SK-N-SH (cell line): Measurements from ENCODE around the gene NR2F1-AS1. TPM values are rescaled to one million over a fixed set of nuclear protein-coding genes. Genes with fewer than 3 reads are reported as not detected.

Source experiments
- CTCF ChIA-PET: fragments of 300-600, 350-600 bp; formaldehyde crosslinking; extraction: SDS; loops from one replicate; lab custom pipeline; 2021; lab: Yijun Ruan, JAX
- POLR2A ChIA-PET: fragments of 350-600 bp; sonication (Branson Sonifier 250); formaldehyde crosslinking; extraction: SDS; loops from one replicate; lab custom pipeline; 2020; ENCODE audit warnings: antibody characterized with exemption, inconsistent platforms; lab: Yijun Ruan, JAX
- DNase-seq: peaks from one replicate; pipeline ENCODE4 v3.0.0; 2012
- H2AFZ ChIP-seq: fragments of 200-600 bp; sonication (generic); 2 replicates; pipeline ENCODE4 v1.8.1; 2016; ENCODE audit warnings: antibody characterized with exemption, mild to moderate bottlenecking, low read depth
- H3F3A ChIP-seq: fragments of 200-600 bp; sonication (generic); replicated peaks from 2 replicates; pipeline ENCODE3; 2016; ENCODE audit warnings: antibody characterized with exemption, mild to moderate bottlenecking; ENCODE audit not compliant: insufficient read depth
- H3K27ac ChIP-seq, 2 experiments: fragments of 200-500 bp in 1 of 2; fragments of 200-600 bp in 1 of 2; sonication (Bioruptor generic) in 1 of 2; sonication (generic), shearing (Covaris generic) in 1 of 2; 2 replicates each; pipeline versions ENCODE4 v1.5.1 to v1.6.1; 2014 to 2016; ENCODE audit warnings: low read depth in 2 of 2, inconsistent platforms in 1 of 2, low read length in 1 of 2, mild to moderate bottlenecking in 1 of 2, mixed read lengths in 1 of 2
- H3K27me3 ChIP-seq: fragments of 200-600 bp; sonication (generic), shearing (Covaris generic); 2 replicates; pipeline ENCODE4 v1.6.1; 2016; ENCODE audit warnings: mixed run types; ENCODE audit not compliant: insufficient read depth
- H3K36me3 ChIP-seq, 2 experiments: fragments of 200-500 bp in 1 of 2; fragments of 200-600 bp in 1 of 2; sonication (Bioruptor generic) in 1 of 2; sonication (generic) in 1 of 2; replicated peaks in 1 of 2; 2 replicates each; pipeline versions ENCODE3 to v1.5.1; 2014 to 2016; ENCODE audit warnings: low read length in 1 of 2, mild to moderate bottlenecking in 1 of 2; ENCODE audit not compliant: insufficient read depth in 2 of 2, control insufficient read depth in 1 of 2
- H3K4me1 ChIP-seq, 2 experiments: fragments of 200-500 bp in 1 of 2; fragments of 200-600 bp in 1 of 2; sonication (Bioruptor generic) in 1 of 2; sonication (generic), shearing (Covaris generic) in 1 of 2; 2 replicates each; pipeline versions ENCODE4 v1.5.1 to v1.6.1; 2014 to 2016; ENCODE audit warnings: low read depth in 1 of 2, low read length in 1 of 2, mixed run types in 1 of 2; ENCODE audit not compliant: insufficient read depth in 2 of 2, control insufficient read depth in 1 of 2
- H3K4me2 ChIP-seq: fragments of 200-600 bp; sonication (generic), shearing (Covaris generic); 2 replicates; pipeline ENCODE4 v1.6.1; 2017; ENCODE audit warnings: mixed run types
- H3K4me3 ChIP-seq, 2 experiments: fragments of 200-500 bp in 1 of 2; fragments of 200-600 bp in 1 of 2; sonication (Bioruptor generic) in 1 of 2; sonication (generic), shearing (Covaris generic) in 1 of 2; 2 replicates each; pipeline versions ENCODE4 v1.5.1 to v1.8.1; 2014 to 2016; ENCODE audit warnings: low read depth in 2 of 2, inconsistent platforms in 1 of 2, low read length in 1 of 2, mild to moderate bottlenecking in 1 of 2, mixed read lengths in 1 of 2, moderate library complexity in 1 of 2
- H3K79me2 ChIP-seq: fragments of 200-600 bp; sonication (generic); 2 replicates; pipeline ENCODE4 v1.8.1; 2017; ENCODE audit warnings: mild to moderate bottlenecking; ENCODE audit not compliant: insufficient read depth
- H3K9ac ChIP-seq: fragments of 200-600 bp; sonication (generic); 2 replicates; pipeline ENCODE4 v1.6.1; 2017; ENCODE audit warnings: mixed run types
- H3K9me2 ChIP-seq: fragments of 200-600 bp; sonication (generic); 2 replicates; pipeline ENCODE4 v1.6.1; 2017; ENCODE audit warnings: mixed run types
- H3K9me3 ChIP-seq: fragments of 200-600 bp; sonication (generic); 2 replicates; pipeline ENCODE4 v1.6.1; 2017; ENCODE audit warnings: mixed run types, mild to moderate bottlenecking, moderate library complexity
- H4K20me1 ChIP-seq: fragments of 200-600 bp; sonication (generic); 2 replicates; pipeline ENCODE4 v1.6.1; 2017; ENCODE audit warnings: mild to moderate bottlenecking, mixed run types; ENCODE audit not compliant: insufficient read depth
- CTCF ChIP-seq: fragments of 200-600 bp; sonication (generic); IDR thresholded peaks from 2 replicates; pipeline ENCODE4 v1.6.1; 2017; ENCODE audit warnings: antibody characterized with exemption, mild to moderate bottlenecking, moderate library complexity
- EP300 ChIP-seq, 2 experiments: IDR thresholded peaks; 2 replicates each; pipeline versions ENCODE4 v1.4.0 to v1.6.1; 2012; ENCODE audit warnings: borderline replicate concordance in 1 of 2, low read depth in 1 of 2, low read length in 1 of 2
- FOXJ3 ChIP-seq: sonication (generic); formaldehyde crosslinking; IDR thresholded peaks from 2 replicates; pipeline ENCODE4 v1.5.1; 2020; ENCODE audit warnings: mild to moderate bottlenecking, missing genetic modification reagents
- FOXM1 ChIP-seq: IDR thresholded peaks from 2 replicates; pipeline ENCODE4 v1.4.0; 2012; ENCODE audit warnings: low read depth, mild to moderate bottlenecking
- JUND ChIP-seq: IDR thresholded peaks from 2 replicates; pipeline ENCODE4 v1.4.0; 2012
- MXI1 ChIP-seq: IDR thresholded peaks from 2 replicates; pipeline ENCODE4 v1.6.1; 2012; ENCODE audit warnings: mild to moderate bottlenecking, low read depth, low read length, improper control_type of control experiment
- NRF1 ChIP-seq: IDR thresholded peaks from 2 replicates; pipeline ENCODE4 v1.6.1; 2012; ENCODE audit warnings: low read depth, mild to moderate bottlenecking, low read length
- RCOR1 ChIP-seq: fragments of 150-350 bp; IDR thresholded peaks from 2 replicates; pipeline ENCODE4 v1.6.1; 2017; ENCODE audit warnings: antibody characterized with exemption, low read length
- REST ChIP-seq: IDR thresholded peaks from 2 replicates; pipeline ENCODE4 v1.6.1; 2012; ENCODE audit warnings: mild to moderate bottlenecking, low read depth, low read length, moderate library complexity
- RFX5 ChIP-seq: IDR thresholded peaks from 2 replicates; pipeline ENCODE4 v1.6.1; 2012; ENCODE audit warnings: mild to moderate bottlenecking, improper control_type of control experiment, low read length
- USF2 ChIP-seq: fragments of 150-350 bp; IDR thresholded peaks from 2 replicates; pipeline ENCODE4 v1.6.1; 2017; ENCODE audit warnings: antibody characterized with exemption, low read length, low read depth, borderline replicate concordance
- WGBS: methylation state at CpG from one replicate; pipeline ENCODE4 v1.1.6; 2017; ENCODE audit warnings: low lambda C conversion rate; 5-methylcytosine and 5-hydroxymethylcytosine counted together
- polyA plus RNA-seq, 3 experiments: library from polyadenylated mRNA; depleted of rRNA; stranded (reverse); fragments of >200 nt; gene quantifications; 2 replicates each; pipeline ENCODE4 v1.2.3, GENCODE V29; 2012

The NR2F1-AS1 gene
- polyA plus RNA-seq, 1 of the 3 experiments (the other 2 are of a cell fraction), result 7.4 TPM

- no peak for TF ChIP-seq FOXM1
- no peak for TF ChIP-seq RFX5
- TF ChIP-seq EP300 (IDR thresholded peaks at IDR 0.05; ENCODE audit: borderline replicate concordance in 1 of 2, low read depth in 1 of 2, low read length in 1 of 2), result no peak
- TF ChIP-seq NRF1, result 0 out of 2 replicates have a peak, but pooled peaks have one; percentile 31
- TF ChIP-seq MXI1, result no peak; the same call in 1 of the 2 replicates
- TF ChIP-seq RCOR1, result no peak
Observed at GRCh38 chr5:93583768-93584595, 3.0 kb upstream of the NR2F1-AS1 start (continued).

- DNase-seq, result no peak
- H3K9me3 ChIP-seq, result no peaks in the 10 kb centered on the region
- H2AFZ ChIP-seq, result peak overlapping the region; percentile 86
- peak overlapping the region; percentile 92 for H3K27ac ChIP-seq
- H3K4me2 ChIP-seq, result peak overlapping the region; percentile 83
- H3K27me3 ChIP-seq, result no peaks in the 10 kb centered on the region
- peaks cover 78% of the 10 kb centered on the region for H3K79me2 ChIP-seq
- POLR2A ChIA-PET, result interaction anchor here (0.7 to 1.6 kb wide), 5 partner anchors 18 to 887 kb away, joined by 3 to 18 read pairs (median 6); no protein-coding TSS in a partner anchor
- H3K36me3 ChIP-seq, result no peaks in the 10 kb centered on the region
- H3K9ac ChIP-seq, result peak overlapping the region; percentile 80
- H3F3A ChIP-seq, result peaks cover 28% of the 10 kb centered on the region
- H3K9me2 ChIP-seq, result no peaks in the 10 kb centered on the region
- no peaks in the 10 kb centered on the region; the same call in 1 of the 2 replicates for H4K20me1 ChIP-seq
- TF ChIP-seq FOXM1 (no peak), USF2 (no peak), JUND (no peak), REST (no peak), RCOR1 (no peak), CTCF (no peak), EP300 (IDR thresholded peaks at IDR 0.05; ENCODE audit: borderline replicate concordance in 1 of 2, low read depth in 1 of 2, low read length in 1 of 2) (no peak), FOXJ3 (CRISPR knock-in tag) (no peak)
- TF ChIP-seq, all 33 proteins: peak for 0
- CTCF ChIA-PET, result interaction anchor here (0.6 to 2.9 kb wide), 9 partner anchors 18 to 1942 kb away, joined by 3 to 16 read pairs (median 3); no protein-coding TSS in a partner anchor
- Histone ChIP-seq H3K4me3 (peak overlapping the region; percentile 74 to 87), H3K4me1 (peaks cover 5 to 6% of the 10 kb centered on the region in 2 experiments; a peak in 3 of 4 replicates)
- under 1% methylated on average over 4 of the region's 4 CpGs for WGBS
Observed at GRCh38 chr5:93583439-93583767, 2.4 kb upstream of the NR2F1-AS1 start.
